HS-5 (cell line): Measurements from ENCODE around the gene PANK4.
"Not testable (repeated sequence)": the region's sequence is repeated elsewhere in the genome, so short reads cannot be mapped to it uniquely, and the experiment has no call there.

ENCODE experiments used
- DNase-seq: peaks from one replicate; pipeline ENCODE4 v3.0.0-alpha.2; 2012; ENCODE audit warnings: low read depth

PANK4 gene

DNA sequence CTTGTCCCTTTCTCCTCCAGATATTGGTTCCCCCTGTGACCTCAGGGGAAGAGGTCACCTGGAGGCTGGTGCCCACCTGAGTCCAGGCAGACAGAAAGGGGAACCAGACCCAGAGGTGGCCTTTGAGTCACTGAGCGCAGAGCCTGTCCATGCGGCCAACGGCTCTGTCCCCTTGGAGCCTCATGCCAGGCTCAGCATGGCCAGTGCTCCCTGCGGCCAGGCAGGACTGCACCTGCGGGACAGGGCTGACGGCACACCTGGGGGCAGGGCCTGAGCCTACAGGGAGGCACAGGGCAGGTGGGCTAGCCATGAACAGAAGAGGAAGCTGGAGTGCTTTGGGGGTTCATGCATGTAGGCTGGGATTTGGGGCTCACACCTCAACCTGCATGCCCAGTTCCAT, 32.5 kb upstream of the PANK4 start:
- DNase-seq = no peak

DNA sequence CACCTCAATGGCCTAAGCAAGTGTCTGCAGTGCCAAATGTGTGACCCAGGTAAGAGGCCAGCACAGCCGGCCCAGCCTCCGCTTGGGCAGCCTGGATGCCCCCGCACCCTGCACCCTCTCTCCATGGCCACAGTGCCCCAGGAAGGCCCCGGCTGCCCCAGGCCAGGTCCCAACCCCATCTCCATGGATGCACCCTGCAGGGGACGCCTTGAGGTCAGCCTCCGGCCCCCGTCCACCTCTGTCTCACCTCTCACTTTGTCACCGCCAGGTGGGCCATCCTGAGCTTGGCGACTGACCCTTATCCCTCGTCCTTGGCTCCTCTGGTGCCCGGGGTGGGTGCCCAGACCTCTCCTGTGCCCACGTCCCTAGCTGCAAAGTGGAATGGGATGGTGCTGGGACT, 32.0 kb upstream of the PANK4 start:
- no peak for DNase-seq

DNA sequence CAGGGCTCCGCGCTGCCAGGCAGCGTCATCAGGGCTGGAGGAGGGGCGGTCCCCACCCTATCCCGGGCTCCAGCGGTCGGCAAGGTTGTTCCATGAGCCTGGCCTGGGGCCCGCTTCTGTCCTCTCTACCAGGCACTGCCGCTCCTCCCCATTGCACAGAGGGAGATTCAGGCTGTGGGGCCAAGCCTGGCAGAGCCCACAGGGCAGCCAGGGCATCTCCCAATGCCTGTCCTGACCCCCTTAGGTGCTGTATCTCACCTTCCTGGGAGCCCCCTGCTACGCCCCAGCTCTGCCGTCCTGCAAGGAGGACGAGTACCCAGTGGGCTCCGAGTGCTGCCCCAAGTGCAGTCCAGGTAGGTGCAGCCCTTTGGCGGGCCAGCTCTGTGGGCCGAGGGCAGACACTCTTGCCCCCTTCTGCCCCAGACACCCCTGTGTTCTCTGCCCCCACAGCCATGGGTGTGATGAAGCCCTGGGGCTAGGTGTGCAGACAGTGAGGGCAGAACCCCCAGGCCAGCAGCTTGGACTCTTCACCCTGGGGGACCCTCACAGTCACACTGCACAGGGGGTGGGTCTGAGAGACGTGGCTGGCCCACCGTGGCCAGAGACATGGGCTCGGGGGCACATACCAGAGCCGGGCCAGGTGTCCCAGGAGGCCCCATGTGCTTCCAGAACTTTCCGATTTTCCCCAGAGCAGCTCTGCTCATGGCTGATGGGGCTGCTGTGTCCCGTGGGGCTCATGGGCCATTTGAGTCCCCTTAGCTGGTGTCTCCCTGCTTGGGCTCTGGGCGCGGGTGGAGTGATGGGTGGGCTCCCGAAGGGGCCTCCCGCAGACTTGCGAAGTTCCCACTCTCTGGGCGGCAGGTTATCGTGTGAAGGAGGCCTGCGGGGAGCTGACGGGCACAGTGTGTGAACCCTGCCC, 31.3 kb upstream of the PANK4 start:
- DNase-seq = no peak

DNA sequence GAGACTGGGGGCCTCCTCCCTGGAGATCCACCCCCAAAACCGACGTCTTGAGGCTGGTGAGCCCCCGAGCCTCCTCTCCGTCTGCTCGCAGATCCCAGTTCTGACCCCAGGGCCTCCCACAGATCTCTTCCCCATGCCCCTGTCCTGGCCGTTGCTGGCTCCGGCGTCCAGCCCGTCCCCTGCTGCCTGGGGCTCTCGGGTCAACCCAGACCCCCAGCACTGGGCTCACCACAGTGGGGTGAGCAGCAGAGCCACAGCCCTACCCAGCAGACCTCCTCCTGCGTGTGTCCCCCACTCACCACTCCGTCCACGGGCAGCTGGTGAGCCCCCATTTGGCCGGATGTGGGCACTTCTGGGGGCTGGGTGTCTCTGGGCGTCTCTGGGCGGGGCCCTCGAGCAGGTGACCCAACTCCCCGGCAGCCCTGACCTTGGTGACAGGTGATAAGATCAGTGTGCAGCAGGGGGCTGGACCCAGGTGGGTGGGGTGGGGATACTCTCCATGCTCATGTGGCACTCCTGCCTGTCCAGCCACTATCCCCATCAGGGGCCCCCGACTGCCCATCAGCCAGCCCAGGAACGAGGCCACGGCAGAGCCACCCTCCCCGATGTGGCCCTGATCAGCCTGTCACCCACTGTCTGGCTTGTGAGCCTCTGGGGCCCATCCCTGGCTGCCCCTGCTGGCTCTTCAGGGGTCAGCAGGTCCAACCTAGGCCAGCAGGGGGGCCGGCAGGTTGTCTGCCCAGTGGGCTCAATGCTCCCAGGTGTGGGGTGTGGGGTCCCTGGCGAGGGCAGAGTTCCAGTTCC, 30.5 kb upstream of the PANK4 start:
- DNase-seq = no peak

DNA sequence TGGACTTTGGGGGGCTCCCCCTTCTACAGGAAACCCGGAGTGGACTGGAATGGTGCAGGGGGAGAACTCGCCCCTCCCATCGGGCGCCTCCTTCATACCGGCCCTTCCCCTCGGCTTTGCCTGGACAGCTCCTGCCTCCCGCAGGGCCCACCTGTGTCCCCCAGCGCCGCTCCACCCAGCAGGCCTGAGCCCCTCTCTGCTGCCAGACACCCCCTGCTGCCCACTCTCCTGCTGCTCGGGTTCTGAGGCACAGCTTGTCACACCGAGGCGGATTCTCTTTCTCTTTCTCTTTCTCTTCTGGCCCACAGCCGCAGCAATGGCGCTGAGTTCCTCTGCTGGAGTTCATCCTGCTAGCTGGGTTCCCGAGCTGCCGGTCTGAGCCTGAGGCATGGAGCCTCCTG, 29.9 kb upstream of the PANK4 start, which contains the start of gene TNFRSF14:
Gene TNFRSF14, plus strand, starts transcription at position 95 of the 401 bp plus-strand sequence. Its CDS starts 294 bp downstream, at position 389.
- peak; percentile 15 for DNase-seq

DNA sequence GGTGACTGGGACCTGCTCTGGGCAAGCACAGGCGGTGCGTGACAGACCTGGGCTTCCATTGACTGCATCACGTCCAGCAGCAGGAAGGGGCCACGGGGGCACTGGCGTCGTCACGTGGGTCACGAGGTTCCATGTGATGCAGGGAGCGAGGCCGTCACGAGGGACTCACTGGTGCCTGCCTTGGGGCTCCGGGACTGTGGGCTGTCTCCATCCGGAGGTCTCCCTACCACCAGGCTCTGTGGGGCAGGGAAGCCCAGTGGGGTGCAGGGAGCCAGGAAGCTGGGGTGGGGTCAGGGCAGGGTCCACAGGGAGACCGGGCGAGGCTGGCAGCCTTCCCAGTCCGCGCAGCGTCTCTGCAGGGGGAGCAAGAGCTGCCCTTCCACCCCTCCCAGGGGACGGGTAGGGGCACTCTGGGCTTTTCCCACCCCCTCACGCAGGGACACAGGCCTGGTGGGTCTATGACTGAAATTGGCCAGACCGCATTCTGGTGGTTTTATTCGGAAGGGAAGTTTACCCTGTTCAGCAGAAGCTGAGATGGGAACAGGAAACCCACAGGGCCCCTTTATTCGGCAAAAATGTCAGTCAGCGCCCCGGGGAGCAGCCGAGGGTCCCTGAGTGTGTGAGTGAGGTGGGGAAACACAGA, 29.4 kb upstream of the PANK4 start:
- peak; percentile 3 for DNase-seq

DNA sequence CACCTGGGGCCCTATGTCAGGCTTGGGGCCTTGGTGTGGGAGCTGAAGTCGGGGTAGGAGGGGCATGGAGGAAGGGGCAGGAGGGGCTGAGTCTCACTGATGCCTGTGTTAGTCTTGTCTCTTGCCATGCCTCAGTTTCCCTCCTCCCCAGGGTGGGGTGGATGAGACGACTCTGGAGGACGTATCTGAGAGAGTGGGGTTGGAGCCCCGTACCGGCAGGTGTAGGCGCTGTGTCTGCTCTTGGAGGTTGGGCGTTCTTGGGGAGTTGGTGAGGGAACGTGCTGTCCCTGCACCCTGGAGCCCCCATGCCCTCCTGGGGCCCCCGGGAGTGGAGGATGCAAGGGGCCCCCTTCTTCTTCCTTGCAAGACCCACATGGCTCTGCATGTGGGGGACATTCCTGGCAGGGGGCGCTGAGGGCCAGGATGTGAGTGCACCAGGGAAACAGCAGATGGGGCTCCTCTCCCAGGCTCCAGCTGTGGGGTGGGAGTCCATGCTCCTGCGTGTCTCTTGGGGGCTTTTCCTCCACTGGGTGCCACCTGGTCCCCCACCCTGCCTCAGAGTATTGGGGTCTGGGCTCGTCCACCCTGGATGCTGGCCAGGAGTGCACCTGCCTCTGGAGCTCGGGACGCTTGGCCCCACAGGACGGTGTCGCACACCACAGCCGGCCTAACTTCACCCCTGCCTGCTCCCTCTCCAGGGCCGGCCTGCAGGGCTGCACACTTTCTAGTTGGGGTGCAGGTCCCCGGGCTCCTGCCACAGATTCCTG, 28.4 kb upstream of the PANK4 start:
- DNase-seq = no peak

DNA sequence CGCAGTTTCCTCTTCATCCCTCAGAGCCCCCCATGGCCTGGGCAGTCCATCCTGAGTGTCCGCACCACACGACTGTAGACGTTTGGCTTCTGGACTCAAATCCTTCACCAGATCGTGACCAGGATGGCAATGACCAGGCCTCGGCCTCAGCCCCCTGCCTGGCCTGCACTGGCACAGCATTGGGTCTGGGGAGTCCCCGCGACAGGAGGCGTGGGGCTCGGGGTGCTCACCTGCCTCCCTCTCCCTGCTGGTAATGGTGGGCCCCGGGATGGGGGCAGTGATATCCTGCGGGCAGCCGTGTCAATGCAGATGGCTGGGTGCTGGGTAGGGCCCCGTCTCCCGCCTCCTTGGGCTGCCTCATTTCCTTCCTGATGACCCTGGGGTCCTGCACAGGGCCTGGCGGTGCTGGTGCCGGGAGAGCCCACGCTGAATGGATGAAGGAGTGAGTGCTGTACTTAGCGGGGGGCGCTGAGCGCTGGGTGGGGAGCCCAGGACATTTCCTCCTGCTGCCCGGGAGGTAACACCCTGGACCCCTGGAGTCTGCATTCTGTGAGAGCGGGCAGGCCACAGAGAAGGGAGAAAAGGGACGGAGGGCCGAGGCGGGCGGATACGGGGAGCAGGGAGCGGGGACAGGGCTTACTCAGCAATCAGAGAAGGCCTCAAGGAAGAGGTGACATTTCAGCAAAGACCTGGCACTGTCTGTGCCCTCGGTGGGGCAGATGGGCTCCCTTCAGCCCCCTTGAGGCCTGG, 27.6 kb upstream of the PANK4 start:
- no peak for DNase-seq

DNA sequence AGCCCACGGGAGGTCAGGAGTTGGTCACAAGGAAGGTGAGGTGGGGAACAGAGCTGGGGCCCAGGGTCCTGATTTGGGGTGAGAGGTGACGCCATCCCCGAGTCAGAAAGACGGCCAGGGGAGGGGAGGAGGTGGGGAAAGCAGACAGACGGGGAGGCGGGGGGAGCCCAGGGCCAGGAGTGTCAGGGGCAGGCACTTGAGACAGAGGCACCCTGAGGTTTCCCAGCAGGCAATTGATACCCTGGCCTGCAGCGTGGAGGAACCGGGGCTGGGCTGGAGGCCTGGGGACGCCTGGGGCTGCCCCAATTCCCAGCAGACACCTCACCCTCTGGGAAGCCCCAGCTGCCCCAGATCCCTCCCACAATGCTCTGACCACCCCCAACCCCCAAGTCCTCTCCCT, 26.7 kb upstream of the PANK4 start:
- DNase-seq = not testable (repeated sequence)

DNA sequence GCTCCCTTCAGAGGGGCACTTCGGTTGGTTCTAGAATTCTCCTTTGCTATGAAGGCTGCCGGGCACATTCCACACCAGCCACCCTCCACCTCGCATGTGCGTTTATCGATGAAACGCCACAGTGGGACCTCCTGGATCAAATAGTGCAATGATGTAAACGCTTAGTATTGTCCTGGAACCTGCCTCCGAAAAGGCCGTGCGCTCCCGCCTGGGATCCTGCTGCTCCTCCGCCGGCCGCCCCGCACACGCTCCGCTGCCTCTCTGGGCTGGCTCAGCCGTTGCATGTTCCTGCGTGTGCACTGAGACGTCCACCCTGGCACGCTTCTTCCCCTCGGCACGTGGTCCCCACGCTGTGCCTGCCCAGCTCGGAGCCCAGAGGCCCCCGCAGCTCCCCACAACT, 25.8 kb upstream of the PANK4 start:
- DNase-seq = no peak

DNA sequence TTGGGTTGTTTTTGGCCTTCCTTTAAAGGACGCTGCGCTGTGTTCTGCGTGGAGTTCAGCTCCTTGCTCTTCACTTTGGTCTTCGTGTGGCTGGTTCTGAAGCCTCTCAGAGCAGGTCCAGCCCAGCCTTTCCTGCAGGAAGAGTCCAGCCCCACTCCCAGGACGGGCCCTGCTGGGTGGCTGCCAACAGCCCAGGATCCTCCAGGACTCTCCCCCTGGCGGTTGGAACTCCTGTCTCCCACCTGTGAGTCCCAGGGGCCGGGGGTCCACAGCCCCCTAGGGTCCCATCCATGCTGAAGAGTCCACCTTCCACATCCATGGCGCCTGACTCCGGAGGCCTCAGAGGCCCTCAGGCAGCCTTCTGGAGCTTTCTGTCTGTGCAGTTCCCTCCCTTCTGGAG, 25.1 kb upstream of the PANK4 start:
- DNase-seq = not testable (repeated sequence)

DNA sequence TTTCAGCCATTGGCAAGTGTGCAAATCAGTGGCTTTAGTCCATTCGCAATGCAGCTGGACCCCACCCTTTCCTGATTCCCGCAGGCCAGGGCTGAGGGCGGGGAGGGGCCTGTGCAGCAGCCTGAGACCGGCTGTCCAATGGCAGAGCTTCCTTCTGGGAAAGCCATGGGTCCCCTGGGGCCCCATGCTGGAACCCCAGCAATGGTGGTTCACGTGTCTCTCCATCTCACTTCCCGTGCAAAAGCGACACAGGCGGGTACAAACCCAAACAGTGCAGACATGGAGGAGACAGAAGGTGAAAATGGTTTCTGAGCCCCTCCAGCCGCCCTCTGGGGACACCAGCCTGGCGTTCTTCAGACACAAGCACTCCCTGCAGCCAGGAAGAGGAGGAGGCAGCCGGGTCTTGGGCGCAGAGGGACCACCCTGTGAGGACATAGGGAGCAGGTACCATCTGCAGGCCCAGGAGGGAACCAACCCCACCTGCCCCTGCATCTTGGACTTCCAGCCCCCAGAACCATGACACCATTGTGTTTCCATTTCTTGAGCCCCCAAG, 24.0 kb upstream of the PANK4 start:
- DNase-seq = not testable (repeated sequence)

DNA sequence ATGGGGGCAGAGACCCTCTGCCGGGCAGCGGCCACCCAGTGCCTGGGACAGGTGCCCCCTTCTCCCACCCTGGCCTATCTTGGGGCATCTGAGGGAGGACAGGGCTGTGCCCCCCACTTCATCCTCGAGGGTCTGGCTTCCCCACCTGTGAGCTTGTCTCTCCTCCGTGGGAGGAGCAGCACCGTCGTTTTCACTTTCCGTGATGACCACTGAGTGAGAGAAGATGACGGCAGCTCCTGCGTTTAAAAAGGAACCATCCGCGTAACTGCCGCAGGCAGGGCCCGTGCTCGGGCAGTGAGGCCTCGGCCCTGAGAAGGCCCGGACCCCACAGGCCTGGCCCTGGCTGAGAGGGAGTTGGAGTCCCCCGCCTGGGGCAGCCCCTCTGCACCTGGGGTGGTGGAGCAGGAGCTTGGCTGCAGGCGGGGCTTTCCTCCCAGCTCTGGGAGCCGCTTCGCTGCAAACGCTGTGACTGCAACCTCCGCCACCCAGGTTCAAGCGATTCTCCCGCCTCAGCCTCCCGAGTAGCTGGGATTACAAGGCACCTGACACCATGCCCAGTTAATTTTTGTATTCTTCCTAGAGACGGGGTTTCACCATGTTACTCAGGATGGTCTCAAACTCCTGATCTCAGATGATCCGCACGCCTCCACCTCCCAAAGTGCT, 23.1 kb upstream of the PANK4 start:
- not testable (repeated sequence) for DNase-seq

DNA sequence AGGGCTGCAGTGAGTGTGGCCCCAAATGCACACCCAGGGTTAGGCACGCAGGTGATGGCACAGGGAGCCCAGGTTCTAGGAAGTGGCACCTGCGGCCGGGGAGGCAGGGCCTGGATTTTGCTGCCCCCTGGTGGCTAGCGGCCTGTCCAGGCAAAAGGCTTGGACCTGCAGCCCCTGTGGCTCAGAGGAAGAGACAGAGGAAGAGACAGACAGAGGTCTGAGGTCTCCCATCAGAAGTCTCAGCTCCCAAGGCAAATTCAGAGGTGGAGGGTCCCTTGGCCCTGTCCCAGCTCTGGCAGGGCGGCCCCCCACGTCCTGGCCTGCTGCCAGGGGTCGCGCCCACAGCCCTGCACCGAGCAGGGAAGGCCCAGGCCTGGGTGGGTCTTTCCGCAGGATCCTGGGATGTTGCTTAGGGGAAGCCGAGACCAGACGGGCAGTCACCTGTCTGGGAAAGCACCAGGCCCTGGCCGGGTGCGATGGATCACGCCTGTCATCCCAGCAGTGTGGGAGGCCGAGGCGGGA, 21.7 kb upstream of the PANK4 start:
- DNase-seq = no peak

DNA sequence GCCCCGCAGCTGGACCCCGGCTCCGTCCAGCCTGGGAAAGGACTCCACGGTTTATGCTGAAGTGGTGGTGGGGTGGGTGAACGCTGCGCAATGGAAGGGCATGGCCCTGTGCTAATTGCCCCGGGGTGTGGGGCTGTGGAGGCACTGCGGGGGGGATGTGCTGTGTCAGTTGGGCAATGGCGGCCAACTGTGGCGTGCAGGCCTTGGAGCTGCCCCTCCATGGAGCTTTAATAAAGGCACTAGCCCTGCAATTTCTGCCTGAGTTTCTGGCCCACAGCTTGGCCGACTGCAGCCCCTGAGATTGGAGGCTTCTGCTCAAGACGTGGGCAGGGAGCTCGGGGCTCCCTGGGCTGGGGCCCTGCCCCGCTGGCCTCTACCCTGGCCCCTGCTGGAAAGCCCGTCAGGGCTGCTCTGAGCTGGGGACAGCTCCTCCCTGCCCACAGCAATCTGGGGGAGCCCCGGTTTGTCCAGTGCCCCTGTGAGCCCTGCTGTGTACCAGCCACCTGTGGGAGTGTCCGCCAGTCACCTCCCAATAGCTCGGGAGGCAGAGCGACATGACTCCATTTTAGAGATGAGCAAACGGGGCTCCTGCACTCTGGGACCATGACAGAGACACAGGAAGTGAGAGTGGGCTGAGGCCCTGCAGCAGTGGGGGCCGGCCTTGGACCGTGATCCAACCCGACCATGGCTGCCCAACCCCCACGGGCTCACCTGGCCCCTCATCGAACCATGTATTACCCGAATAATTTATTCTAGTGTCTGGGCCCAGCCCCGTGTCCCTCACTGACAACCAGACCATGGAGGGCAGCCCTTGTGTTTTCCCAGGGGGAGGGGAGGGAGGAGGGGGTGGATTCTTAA, 21.0 kb upstream of the PANK4 start:
- no peak for DNase-seq

DNA sequence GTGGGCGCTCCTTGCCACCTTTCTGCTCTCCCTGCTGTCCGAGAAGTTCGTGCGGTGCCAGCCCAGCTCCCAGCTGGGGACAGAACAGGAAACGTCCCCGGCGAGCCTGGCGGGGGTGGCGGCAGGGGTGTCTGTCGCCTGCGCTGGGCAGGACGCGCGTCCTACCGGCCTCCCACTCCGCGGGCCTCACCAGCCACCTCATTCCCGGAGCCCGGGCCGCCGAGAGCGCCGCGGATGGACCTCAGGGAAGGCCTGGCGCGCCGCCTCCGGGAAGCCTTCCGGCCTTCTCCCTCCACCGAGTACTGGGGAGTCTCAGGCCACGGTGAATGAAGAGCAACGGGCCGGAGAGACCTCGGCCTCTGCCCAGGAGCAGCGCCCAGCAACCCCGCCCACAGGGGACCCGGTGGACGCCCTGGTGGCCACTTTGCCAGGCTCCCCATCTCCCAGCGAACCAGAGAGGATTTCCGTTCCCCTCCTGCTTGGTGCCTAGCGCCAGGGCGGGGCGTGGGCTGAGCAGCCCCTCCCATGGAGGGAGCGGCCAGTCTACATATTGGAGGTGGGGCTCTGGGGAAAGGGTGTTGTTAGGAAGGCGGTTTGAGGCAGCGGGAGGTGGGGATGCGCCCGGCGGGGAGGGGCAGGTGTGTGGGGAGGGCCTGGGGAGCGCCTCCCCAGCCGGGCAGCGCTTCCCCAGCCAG, 20.3 kb upstream of the PANK4 start:
- no peak for DNase-seq

DNA sequence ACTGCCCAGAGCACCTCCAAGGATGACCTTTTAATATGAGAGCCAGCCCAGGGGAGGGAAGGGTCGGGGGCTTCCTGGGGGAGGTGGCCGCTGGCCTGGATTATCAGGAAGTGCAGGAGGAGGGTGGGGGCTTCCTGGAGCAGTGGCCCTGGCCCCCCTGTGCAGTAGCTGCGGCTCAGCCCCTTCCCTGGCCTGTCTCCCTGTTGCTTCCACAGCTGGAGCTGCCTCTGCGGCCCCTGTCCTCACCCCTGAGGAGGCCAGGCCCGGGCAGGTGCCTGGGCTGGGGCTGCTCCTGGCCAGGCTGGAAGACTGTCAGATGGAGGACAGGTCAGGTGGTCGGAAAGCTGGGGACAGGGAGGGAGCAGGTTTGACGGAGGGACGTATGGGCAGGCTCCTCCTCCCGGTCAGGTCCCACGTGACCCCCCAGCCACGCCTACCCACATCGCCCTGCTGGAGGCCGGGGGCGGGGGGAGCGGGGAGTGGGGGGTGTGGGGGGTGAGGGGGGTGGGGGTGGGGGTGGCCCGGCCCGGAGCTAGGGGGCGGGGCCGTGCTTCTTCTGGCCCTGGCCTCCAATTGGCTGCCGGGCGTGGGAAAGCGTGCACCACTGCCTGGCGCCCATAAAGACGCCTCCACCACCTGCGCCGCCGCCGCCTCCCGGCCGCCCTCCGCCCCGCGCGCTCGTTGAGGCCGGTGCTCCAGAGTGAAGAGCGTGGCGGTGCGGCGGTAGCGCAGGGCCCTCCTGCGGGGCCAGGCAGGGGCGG, 19.5 kb upstream of the PANK4 start:
- DNase-seq = no peak
